Suprapubic skin (tissue), 4 donors: ENCODE data around the gene MDFI. TPM values are rescaled to one million over a fixed set of nuclear protein-coding genes. Genes with fewer than 3 reads are reported as not detected.

Experiments
- DNase-seq, 2 donors: peaks; one replicate each; pipeline ENCODE4 v3.0.0-alpha.2; 2019; ENCODE audit warnings: low spot score in 2 of 2
- H3K27ac ChIP-seq: fragments of 200-600 bp; sonication (generic); one replicate; pipeline ENCODE4 v1.5.1; 2019
- H3K27me3 ChIP-seq: fragments of 200-600 bp; sonication (generic); one replicate; pipeline ENCODE4 v1.5.1; 2019
- H3K36me3 ChIP-seq: fragments of 200-600 bp; sonication (generic); one replicate; pipeline ENCODE4 v1.5.1; 2019
- H3K4me1 ChIP-seq: fragments of 200-600 bp; sonication (generic); one replicate; pipeline ENCODE4 v1.5.1; 2019
- H3K4me3 ChIP-seq: fragments of 200-600 bp; sonication (generic); one replicate; pipeline ENCODE4 v1.5.1; 2019; ENCODE audit warnings: mild to moderate bottlenecking
- H3K9me3 ChIP-seq: fragments of 200-600 bp; sonication (generic); one replicate; pipeline ENCODE4 v1.5.1; 2019
- CTCF ChIP-seq, 2 donors: fragments of 200-600 bp in 1 of 2; fragments of 450-650 bp in 1 of 2; sonication (generic) in 1 of 2; IDR thresholded peaks; one replicate each; pipeline ENCODE4 v1.5.1; 2016 to 2019; ENCODE audit warnings: antibody characterized with exemption in 2 of 2, mild to moderate bottlenecking in 1 of 2, moderate library complexity in 1 of 2
- EP300 ChIP-seq: sonication (generic); formaldehyde crosslinking; IDR thresholded peaks from one replicate; pipeline ENCODE4 v1.6.1; 2017; ENCODE audit warnings: antibody characterized with exemption
- POLR2A ChIP-seq, 2 donors: fragments of 450-650 bp; IDR thresholded peaks; one replicate each; pipeline ENCODE4 v1.6.1; 2017; ENCODE audit warnings: antibody characterized with exemption in 2 of 2, mild to moderate bottlenecking in 2 of 2, moderate library complexity in 2 of 2
- POLR2AphosphoS5 ChIP-seq, 3 donors: sonication (generic); formaldehyde crosslinking; IDR thresholded peaks; one replicate each; pipeline ENCODE4 v1.6.1; 2017; ENCODE audit warnings: antibody characterized with exemption in 3 of 3
- WGBS: methylation state at CpG from one replicate; pipeline ENCODE4 v1.1.5; 2018; 5-methylcytosine and 5-hydroxymethylcytosine counted together
- total RNA-seq, 4 donors: library from RNA; depleted of rRNA; stranded (reverse); fragments of >200 nt; gene quantifications; one replicate each; pipeline ENCODE4 v1.1.0, GENCODE V29; 2016

Gene MDFI
- total RNA-seq, 4 donors from 2014 or later = 21.7 to 51.8 (median 31.4) TPM

- no peak overlapping the region for H3K27ac ChIP-seq
- H3K9me3 ChIP-seq = no peaks in the 10 kb centered on the region
- H3K36me3 ChIP-seq = no peaks in the 10 kb centered on the region
- peaks cover 13% of the 10 kb centered on the region for H3K27me3 ChIP-seq
- H3K4me3 ChIP-seq = no peak overlapping the region
- no peaks in the 10 kb centered on the region for H3K4me1 ChIP-seq
- no peak for TF ChIP-seq EP300
- no peak for DNase-seq
- 79% methylated on average over 21 of the region's 23 CpGs for WGBS
Measured at GRCh38 chr6:41657131-41658094, 19.1 kb downstream of the MDFI start.

GRCh38 chr6:41658636-41659035 lies 20.4 kb downstream of the MDFI start:
- Histone ChIP-seq H3K9me3 (no peaks in the 10 kb centered on the region), H3K27ac (no peak overlapping the region), H3K27me3 (peaks cover 19% of the 10 kb centered on the region), H3K36me3 (no peaks in the 10 kb centered on the region), H3K4me1 (no peaks in the 10 kb centered on the region), H3K4me3 (no peak overlapping the region)
- DNase-seq = no peak
- WGBS = 88% methylated on average over 13 of the region's 13 CpGs
- TF ChIP-seq POLR2AphosphoS5 (IDR thresholded peaks at IDR 0.05) = no peak
- no peak for TF ChIP-seq EP300
- no peak for TF ChIP-seq CTCF (IDR thresholded peaks at IDR 0.05)
- no peak for TF ChIP-seq POLR2A (IDR thresholded peaks at IDR 0.05)

- TF ChIP-seq POLR2AphosphoS5 (IDR thresholded peaks at IDR 0.05) = no peak
- no peak for TF ChIP-seq EP300
- no peak for TF ChIP-seq POLR2A (IDR thresholded peaks at IDR 0.05)
- no peak for TF ChIP-seq CTCF (IDR thresholded peaks at IDR 0.05)
- H3K27ac ChIP-seq = no peak overlapping the region
- no peaks in the 10 kb centered on the region for H3K4me1 ChIP-seq
- no peak overlapping the region for H3K4me3 ChIP-seq
- H3K9me3 ChIP-seq = no peaks in the 10 kb centered on the region
- H3K36me3 ChIP-seq = no peaks in the 10 kb centered on the region
- DNase-seq = no peak
- peaks cover 17% of the 10 kb centered on the region for H3K27me3 ChIP-seq
- 91% methylated on average over 7 of the region's 7 CpGs for WGBS
Measured at GRCh38 chr6:41659935-41660334, 21.7 kb downstream of the MDFI start.

- Histone ChIP-seq H3K4me1 (no peaks in the 10 kb centered on the region), H3K9me3 (no peaks in the 10 kb centered on the region), H3K36me3 (no peaks in the 10 kb centered on the region), H3K4me3 (no peak overlapping the region), H3K27me3 (peaks cover 16% of the 10 kb centered on the region), H3K27ac (no peak overlapping the region)
- TF ChIP-seq POLR2AphosphoS5 (IDR thresholded peaks at IDR 0.05) (no peak), CTCF (IDR thresholded peaks at IDR 0.05) (no peak), EP300 (no peak)
- 82% methylated on average over 5 of the region's 5 CpGs for WGBS
- DNase-seq = no peak
Measured at GRCh38 chr6:41663568-41663967, 25.3 kb downstream of the MDFI start.

- H3K36me3 ChIP-seq = no peaks in the 10 kb centered on the region
- no peak overlapping the region for H3K4me3 ChIP-seq
- DNase-seq = no peak
- WGBS = 88% methylated on average over 5 of the region's 5 CpGs
- no peak overlapping the region for H3K27ac ChIP-seq
- no peaks in the 10 kb centered on the region for H3K4me1 ChIP-seq
- no peaks in the 10 kb centered on the region for H3K9me3 ChIP-seq
- TF ChIP-seq EP300 (no peak), POLR2AphosphoS5 (IDR thresholded peaks at IDR 0.05) (no peak), CTCF (IDR thresholded peaks at IDR 0.05) (no peak), POLR2A (IDR thresholded peaks at IDR 0.05) (no peak)
- H3K27me3 ChIP-seq = peaks cover 15% of the 10 kb centered on the region
Measured at GRCh38 chr6:41664271-41664670, 26.0 kb downstream of the MDFI start.
